Measurements from ENCODE around the gene CACNA1I. TPM values are rescaled to one million over a fixed set of nuclear protein-coding genes. Genes with fewer than 3 reads are reported as not detected.

Gene CACNA1I
- total RNA-seq, 1 donor from 2014 or later: not detected

DNA sequence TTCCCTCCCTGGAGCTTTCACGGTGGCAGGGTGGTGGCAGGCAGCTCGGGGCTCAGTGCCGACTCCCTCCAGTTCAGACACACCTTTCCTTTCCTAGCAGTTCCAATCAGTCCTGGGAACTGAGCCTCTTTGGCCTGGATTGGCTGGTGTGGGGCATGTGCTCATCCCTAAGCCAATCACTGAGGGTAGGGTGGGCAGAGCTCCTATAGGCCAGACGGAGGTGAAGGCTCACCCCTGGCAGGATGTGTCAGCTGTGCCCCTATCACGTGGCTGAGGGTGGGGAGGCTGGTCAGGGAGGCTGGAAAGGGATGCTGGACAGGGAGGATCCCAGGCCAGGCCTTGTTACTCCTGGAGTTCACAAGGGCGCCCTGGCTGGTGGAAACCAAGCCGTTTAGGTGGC is 40.2 kb downstream of the CACNA1I start:
- Histone ChIP-seq H3K27me3 (ENCODE audit: control insufficient read depth, insufficient read depth, low read length) (peaks cover 3% of the 10 kb centered on the region), H3K36me3 (ENCODE audit: control insufficient read depth, insufficient read depth, low read length) (no peaks in the 10 kb centered on the region), H3K4me3 (ENCODE audit: low read depth, low read length) (no peak overlapping the region)
- no peak for DNase-seq (ENCODE audit: low read depth)
- TF ChIP-seq, protein P1, sequence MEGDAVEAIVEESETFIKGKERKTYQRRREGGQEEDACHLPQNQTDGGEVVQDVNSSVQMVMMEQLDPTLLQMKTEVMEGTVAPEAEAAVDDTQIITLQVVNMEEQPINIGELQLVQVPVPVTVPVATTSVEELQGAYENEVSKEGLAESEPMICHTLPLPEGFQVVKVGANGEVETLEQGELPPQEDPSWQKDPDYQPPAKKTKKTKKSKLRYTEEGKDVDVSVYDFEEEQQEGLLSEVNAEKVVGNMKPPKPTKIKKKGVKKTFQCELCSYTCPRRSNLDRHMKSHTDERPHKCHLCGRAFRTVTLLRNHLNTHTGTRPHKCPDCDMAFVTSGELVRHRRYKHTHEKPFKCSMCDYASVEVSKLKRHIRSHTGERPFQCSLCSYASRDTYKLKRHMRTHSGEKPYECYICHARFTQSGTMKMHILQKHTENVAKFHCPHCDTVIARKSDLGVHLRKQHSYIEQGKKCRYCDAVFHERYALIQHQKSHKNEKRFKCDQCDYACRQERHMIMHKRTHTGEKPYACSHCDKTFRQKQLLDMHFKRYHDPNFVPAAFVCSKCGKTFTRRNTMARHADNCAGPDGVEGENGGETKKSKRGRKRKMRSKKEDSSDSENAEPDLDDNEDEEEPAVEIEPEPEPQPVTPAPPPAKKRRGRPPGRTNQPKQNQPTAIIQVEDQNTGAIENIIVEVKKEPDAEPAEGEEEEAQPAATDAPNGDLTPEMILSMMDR (IDR thresholded peaks at IDR 0.05; ENCODE audit: insufficient read depth, low read length, severe bottlenecking): no peak
- peak; percentile 83 for FAIRE-seq

DNA sequence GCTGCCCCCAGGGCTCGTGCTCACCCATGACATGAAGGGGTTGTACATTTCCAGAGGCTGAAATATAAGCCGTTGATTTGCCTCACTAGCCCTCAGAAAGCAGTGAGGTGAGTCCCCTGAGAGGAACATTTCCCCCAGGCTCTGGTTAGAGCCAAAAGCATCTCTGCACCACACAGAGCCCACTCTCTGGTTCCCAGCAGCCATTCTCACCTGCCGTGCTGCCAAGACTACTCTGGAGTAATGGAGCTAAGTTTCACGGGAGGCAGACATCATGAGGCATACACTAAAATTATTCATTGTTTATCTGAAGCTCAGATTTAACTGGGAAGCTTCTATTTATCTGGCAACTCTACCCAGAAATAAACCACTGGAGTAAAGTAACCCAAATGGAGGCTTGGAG is 40.8 kb downstream of the CACNA1I start:
- FAIRE-seq: peak; percentile 36
- no peak overlapping the region for H3K4me3 ChIP-seq (ENCODE audit: low read depth, low read length)
- DNase-seq (ENCODE audit: low read depth): no peak
- H3K36me3 ChIP-seq (ENCODE audit: control insufficient read depth, insufficient read depth, low read length): no peaks in the 10 kb centered on the region
- peaks cover 3% of the 10 kb centered on the region for H3K27me3 ChIP-seq (ENCODE audit: control insufficient read depth, insufficient read depth, low read length)
- TF ChIP-seq, protein P1 (IDR thresholded peaks at IDR 0.05; ENCODE audit: insufficient read depth, low read length, severe bottlenecking): no peak

DNA sequence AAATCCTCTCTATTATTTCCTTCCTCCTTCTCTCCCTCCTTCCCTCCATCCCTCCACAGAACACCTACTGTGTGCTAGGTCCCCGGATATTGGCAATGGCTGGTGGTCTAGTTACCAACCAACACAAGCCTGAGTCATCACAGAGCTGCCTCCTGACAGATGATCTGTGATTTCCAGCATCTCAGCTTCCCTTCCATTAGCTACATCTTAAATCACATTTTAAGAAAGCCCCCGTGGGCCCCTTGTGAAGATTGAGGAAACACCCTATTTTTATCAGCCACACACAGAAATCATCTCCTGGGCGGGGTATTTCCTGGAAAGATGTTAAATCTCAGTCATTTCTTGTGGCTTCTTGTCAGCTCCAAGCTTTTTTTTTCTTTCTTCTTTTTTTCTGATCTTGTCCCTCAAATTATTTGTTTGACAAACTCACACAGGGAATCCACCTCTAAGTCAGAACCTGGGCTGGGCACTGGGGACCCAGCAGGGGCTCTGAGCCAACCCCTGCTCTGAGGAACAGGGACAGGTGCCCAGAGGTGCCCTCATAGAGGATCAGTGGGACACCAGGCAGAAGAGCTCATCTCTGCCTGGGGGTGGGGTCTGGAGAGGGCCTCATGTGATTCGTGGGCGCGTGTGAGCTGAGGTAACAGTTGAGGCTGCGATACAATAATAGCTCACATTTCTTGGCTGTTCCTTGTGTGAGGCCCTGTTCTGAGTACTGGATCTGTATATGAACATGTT is 42.4 kb downstream of the CACNA1I start:
- DNase-seq (ENCODE audit: low read depth) (no peak), FAIRE-seq (no peak)
- Histone ChIP-seq H3K4me3 (ENCODE audit: low read depth, low read length) (no peak overlapping the region), H3K27me3 (ENCODE audit: control insufficient read depth, insufficient read depth, low read length) (peaks cover 1% of the 10 kb centered on the region), H3K36me3 (ENCODE audit: control insufficient read depth, insufficient read depth, low read length) (no peaks in the 10 kb centered on the region)
- TF ChIP-seq, protein P1 (IDR thresholded peaks at IDR 0.05; ENCODE audit: insufficient read depth, low read length, severe bottlenecking): no peak

DNA sequence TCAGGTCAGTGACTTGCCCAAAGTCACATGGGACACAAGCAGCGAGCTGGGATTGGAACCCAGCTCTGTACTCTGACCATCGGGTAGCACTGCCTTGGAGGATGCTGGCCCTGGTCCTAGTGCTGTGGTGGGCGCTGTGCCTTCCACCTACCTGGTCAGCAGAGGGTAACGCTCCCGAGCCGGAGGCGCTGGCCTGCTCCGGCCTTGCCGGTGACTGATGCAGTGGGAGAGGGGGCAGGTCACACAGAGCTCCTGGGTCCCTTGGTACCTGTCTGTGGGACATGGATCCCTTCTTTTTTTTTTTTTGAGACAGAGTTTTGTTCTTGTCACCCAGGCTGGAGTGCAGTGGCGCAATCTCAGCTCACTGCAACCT is 43.0 kb downstream of the CACNA1I start:
- H3K4me3 ChIP-seq (ENCODE audit: low read depth, low read length): no peak overlapping the region
- H3K27me3 ChIP-seq (ENCODE audit: control insufficient read depth, insufficient read depth, low read length): peaks cover 1% of the 10 kb centered on the region
- DNase-seq (ENCODE audit: low read depth) (no peak), FAIRE-seq (no peak)
- no peaks in the 10 kb centered on the region for H3K36me3 ChIP-seq (ENCODE audit: control insufficient read depth, insufficient read depth, low read length)
- TF ChIP-seq, protein P1 (IDR thresholded peaks at IDR 0.05; ENCODE audit: insufficient read depth, low read length, severe bottlenecking): no peak

DNA sequence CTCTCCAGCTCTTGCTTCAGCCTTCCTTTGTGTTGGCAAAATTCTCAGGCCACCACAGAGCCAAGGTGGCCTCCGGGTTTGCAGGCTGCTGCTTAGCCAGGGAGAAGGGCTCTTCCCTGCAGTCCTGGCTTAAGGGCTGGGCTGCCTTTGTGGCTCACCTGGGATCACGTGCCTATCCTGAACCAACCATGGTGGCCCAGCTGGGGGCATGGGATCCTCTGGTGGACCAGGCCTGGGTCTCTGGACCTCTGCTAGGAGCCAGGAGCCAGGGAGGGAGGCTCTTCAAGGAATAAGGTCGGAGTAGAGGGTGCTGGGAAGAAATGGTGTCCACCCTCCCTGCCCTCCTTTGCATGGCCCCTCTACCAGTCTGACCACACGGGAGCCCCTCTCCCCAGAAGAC is 43.9 kb downstream of the CACNA1I start:
- TF ChIP-seq, protein P1 (IDR thresholded peaks at IDR 0.05; ENCODE audit: insufficient read depth, low read length, severe bottlenecking): no peak
- Histone ChIP-seq H3K27me3 (ENCODE audit: control insufficient read depth, insufficient read depth, low read length) (no peaks in the 10 kb centered on the region), H3K36me3 (ENCODE audit: control insufficient read depth, insufficient read depth, low read length) (no peaks in the 10 kb centered on the region), H3K4me3 (ENCODE audit: low read depth, low read length) (no peak overlapping the region)
- DNase-seq (ENCODE audit: low read depth): no peak
- FAIRE-seq: no peak

DNA sequence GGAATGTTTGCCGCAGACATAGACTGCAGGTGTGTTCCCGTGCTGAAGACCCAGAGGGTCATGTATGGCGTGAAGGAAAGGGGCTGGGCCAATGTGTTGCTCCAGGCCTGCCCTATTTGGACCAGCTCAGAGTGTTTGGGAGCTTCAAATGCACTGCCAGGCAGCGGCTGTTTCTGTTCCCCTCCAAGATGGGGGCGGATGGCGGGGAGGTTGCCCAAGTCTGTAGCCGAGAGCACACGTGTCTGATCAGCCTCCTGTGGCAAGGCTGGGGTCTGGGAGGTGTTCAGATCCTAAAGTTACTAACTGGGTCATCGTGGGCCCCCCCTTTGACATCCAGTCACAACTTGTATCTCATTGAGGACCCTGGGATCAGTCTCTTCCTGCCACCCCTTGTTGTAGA is 45.5 kb downstream of the CACNA1I start:
- DNase-seq (ENCODE audit: low read depth) (no peak), FAIRE-seq (no peak)
- no peak overlapping the region for H3K4me3 ChIP-seq (ENCODE audit: low read depth, low read length)
- no peaks in the 10 kb centered on the region for H3K36me3 ChIP-seq (ENCODE audit: control insufficient read depth, insufficient read depth, low read length)
- TF ChIP-seq, protein P1 (IDR thresholded peaks at IDR 0.05; ENCODE audit: insufficient read depth, low read length, severe bottlenecking): no peak
- H3K27me3 ChIP-seq (ENCODE audit: control insufficient read depth, insufficient read depth, low read length): no peaks in the 10 kb centered on the region
